Coronary artery (tissue), 2 donors: ENCODE measurements around the gene BRAF.
"Not testable (repeated sequence)": the region's sequence is repeated elsewhere in the genome, so short reads cannot be mapped to it uniquely, and the experiment has no call there.

Experiments
- DNase-seq: peaks from one replicate; pipeline ENCODE4 v3.0.0-alpha.2; 2017; ENCODE audit warnings: low spot score
- H3K27ac ChIP-seq, 2 donors: fragments of 200-600 bp; sonication (generic); one replicate each; pipeline ENCODE4 v1.5.1; 2016 to 2019
- H3K4me3 ChIP-seq: fragments of 200-600 bp; sonication (generic); 2 replicates; pipeline ENCODE4 v1.5.1; 2016; ENCODE audit warnings: mild to moderate bottlenecking, moderate library complexity
- TF ChIP-seq, protein P1 (sequence below): fragments of 200-600 bp; sonication (generic); IDR thresholded peaks from one replicate; pipeline ENCODE4 v1.5.1; 2019; ENCODE audit warnings: antibody characterized with exemption

Gene BRAF

DNA sequence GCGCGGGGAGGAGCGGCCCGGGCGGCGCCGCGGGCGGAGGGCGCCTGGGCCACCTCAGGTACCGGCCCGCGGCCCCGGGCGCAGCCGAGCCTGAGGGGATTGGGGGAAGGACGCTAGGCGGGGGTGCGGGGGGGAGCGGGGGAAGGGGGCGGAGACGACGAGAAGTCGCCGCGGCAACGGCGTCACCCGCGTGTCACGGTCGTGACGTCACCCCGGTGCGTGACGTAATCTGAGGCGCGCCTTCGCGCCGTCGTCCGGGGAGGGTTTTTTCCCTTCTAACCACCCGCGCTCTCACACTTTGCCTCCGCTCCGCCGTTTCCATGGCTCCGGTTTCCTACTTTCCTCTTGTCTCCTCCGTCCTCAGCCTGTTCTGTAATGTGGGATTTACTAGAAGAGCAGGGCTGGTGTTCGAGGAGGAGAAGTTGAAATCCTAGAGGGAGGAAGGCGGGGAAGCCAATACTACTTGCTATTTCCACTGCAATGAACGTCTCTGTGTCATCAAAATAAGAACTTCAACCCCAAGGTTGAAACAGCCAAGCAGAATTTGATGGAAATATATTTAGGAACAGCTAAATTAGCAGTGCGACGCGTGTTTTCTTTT is at the start of gene BRAF:
Gene BRAF (minus strand): TSS at position 109 of the 601 bp plus-strand sequence. CDS start 226 bp downstream, outside the sequence.
- TF ChIP-seq, protein P1, sequence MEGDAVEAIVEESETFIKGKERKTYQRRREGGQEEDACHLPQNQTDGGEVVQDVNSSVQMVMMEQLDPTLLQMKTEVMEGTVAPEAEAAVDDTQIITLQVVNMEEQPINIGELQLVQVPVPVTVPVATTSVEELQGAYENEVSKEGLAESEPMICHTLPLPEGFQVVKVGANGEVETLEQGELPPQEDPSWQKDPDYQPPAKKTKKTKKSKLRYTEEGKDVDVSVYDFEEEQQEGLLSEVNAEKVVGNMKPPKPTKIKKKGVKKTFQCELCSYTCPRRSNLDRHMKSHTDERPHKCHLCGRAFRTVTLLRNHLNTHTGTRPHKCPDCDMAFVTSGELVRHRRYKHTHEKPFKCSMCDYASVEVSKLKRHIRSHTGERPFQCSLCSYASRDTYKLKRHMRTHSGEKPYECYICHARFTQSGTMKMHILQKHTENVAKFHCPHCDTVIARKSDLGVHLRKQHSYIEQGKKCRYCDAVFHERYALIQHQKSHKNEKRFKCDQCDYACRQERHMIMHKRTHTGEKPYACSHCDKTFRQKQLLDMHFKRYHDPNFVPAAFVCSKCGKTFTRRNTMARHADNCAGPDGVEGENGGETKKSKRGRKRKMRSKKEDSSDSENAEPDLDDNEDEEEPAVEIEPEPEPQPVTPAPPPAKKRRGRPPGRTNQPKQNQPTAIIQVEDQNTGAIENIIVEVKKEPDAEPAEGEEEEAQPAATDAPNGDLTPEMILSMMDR, result no peak
- Histone ChIP-seq H3K27ac (peak within 1 kb of the TSS; percentile 95 to 98), H3K4me3 (peak within 1 kb of the TSS; percentile 84)
- DNase-seq, result peak; percentile 94

DNA sequence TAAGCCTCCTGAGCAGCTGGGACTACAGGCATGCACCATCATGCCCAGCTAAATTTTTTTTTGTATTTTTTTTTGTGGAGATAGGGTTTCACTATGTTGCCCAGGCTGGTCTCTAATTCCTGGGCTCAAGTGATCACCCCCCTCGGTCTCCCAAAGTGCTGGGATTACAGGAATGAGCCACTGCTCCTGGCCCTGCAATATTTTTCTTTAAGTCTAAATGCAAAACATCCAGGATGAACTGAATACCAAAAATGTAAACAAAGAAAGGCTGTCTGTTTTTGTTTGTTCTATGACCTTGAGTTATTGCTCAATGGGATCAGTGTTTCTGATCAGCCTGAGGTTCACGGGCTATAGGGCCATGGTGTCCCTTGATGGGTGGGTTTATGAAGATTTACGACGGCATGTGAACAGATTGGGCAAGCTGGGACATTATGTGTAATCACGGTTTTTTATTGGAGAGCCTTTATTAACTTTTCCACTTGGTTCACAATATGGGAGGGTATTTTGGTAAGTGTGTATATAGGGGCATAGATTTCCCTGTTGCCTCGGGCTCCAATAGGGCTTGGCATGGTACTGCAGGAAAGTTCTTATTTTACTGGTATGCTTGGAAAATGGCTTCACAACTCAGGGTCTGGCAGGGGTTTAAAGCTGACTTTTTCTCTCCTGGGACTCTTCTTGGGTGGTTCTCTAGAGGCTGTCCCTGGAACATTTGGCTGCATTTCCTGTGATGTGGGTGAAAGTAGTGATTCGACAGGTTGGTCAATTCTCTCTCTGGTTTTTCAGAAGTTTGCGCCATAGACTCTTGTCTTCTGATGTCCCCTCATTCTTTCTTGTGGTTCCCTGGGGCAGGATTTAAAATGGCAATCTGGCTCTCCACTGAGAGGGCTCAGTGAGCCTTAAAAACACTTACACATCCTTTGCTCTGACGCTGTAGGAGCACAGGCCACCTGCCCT is 48.4 kb upstream of the BRAF start:
- TF ChIP-seq, protein P1, result no peak
- no peak overlapping the region for H3K4me3 ChIP-seq
- H3K27ac ChIP-seq, result no peak overlapping the region
- no peak for DNase-seq

DNA sequence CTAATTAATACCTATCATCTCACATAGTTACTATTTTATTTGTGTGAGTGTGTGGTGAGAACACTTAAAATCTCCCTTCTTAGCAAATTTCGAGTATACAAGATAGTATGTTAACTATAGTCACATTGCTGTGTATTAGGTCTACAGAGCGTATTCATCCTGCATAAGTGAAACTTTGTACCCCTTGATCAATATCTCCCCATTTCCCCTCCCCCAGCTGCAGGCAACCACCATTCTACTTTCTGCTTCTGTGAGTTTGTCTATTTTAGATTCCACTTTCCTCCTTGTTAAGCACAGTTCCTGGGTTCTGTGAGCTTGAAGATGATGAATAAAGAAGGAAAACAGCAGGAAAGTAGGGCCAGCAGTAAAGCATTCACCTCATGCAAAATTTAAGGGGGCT is 47.6 kb upstream of the BRAF start:
- TF ChIP-seq, protein P1, result no peak

DNA sequence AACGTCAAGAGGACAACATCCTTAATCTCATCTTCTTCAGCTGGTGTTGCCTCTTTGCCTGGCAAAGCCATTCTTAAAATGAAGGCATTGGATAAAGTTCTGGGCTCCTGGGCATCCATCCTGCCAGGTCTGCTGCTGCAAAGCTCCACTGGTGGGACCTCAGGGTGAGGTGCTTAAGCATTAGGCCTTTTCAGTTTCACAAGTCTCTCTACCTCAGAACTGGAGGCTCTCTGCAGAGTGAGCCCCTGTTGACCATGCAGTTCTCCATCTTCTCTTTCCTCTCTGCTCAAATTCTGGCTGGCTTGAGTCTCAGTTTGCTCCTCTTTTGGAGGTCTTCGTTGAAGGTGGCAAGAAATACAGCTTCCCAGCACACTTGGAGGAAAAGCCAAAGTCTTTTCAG is 42.7 kb upstream of the BRAF start:
- TF ChIP-seq, protein P1, result no peak
- no peak for DNase-seq
- H3K4me3 ChIP-seq, result no peak overlapping the region

More for the DNA sequence above, 47.6 kb upstream of the BRAF start:
- H3K27ac ChIP-seq, result no peak overlapping the region
- H3K4me3 ChIP-seq, result no peak overlapping the region
- no peak for DNase-seq

DNA sequence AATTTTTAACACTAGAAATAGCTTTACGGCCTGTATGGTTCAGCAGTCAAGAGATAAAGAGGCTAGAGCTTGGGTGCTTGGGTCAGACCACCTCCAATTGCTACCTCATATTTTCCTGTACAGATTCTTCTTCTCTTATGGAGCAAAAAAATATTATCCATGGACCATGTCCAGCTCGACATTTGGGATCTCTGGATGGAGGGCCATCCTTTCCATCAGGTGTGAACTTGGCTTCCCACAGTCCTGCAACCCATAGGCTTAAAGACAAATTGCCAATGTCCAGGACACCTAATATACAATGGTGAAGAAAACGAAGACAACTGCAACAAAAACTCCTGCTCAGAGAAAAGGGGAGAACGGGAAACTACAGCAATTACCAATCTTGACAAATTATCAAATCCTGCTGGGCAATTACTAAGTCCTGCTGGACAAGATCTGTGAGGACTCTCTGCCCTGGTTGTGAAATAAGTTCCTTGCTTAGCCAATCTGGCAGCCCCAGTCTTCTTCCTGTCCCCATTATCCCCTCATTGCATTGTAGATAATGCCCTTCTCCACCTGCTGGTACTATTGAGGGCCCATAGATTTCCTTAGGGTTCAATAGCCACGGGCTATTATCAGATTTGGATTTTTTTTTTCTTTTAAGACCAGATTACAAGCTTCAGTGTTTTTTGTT is 42.0 kb upstream of the BRAF start:
- TF ChIP-seq, protein P1, result no peak
- H3K27ac ChIP-seq, result no peak overlapping the region
- DNase-seq, result no peak
- H3K4me3 ChIP-seq, result no peak overlapping the region

More for the DNA sequence above, 42.7 kb upstream of the BRAF start:
- no peak overlapping the region for H3K27ac ChIP-seq

DNA sequence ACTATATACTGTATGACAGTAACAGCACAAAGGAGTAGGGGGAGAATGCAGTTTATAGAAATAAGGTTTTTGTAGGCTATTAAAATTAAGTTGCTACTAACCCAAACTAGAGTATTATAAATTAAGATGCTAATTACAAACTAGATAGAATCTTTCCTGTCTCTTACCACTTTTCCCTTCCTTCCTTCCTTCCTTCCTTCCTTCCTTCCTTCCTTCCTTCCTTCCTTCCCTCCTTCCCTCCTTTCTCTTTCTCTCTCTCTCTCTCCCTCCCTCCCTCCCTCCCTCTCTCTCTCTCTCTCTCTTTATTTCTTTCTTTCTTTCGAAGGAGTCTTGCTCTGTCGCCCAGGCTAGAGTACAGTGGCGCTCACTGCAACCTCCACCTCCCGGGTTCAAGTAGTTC is 36.4 kb upstream of the BRAF start:
- no peak overlapping the region for H3K4me3 ChIP-seq
- TF ChIP-seq, protein P1, result no peak
- DNase-seq, result no peak
- no peak overlapping the region for H3K27ac ChIP-seq

DNA sequence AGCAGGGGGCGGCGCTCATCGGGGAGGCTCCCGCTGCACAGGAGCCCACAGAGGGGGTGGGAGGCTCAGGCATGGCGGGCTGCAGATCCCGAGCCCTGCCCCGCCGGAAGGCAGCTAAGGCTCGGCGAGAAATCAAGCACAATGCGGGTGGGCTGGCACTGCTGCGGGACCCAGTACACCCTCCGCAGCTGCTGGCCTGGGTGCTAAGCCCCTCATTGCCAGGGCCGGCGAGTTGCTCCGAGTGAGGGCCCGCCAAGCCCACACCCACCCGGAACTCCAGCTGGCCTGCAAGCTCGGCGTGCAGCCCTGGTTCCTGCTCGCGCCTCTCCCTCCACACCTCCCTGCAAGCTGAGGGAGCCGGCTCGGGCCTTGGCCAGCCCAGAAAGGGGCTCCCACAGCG is 32.3 kb upstream of the BRAF start:
- H3K27ac ChIP-seq, H3K4me3 ChIP-seq, DNase-seq: not testable (repeated sequence)
